ENCODE measurements around the gene MGAT4C.
"Not testable (repeated sequence)": the region's sequence is repeated elsewhere in the genome, so short reads cannot be mapped to it uniquely, and the experiment has no call there.

The MGAT4C gene

GRCh38 chr12:86256163-86256562, at the start of gene MGAT4C:
MGAT4C (minus strand) TSS chr12:86256391.
- no peak for DNase-seq (ENCODE audit: low spot score)

- DNase-seq (ENCODE audit: low spot score): not testable (repeated sequence)
Measured at GRCh38 chr12:86296396-86296795, 40.2 kb upstream of the MGAT4C start.

- DNase-seq (ENCODE audit: low spot score): no peak
Measured at GRCh38 chr12:86293682-86294240, 37.6 kb upstream of the MGAT4C start.

GRCh38 chr12:86292480-86292879, 36.3 kb upstream of the MGAT4C start:
- no peak for DNase-seq (ENCODE audit: low spot score)

- DNase-seq (ENCODE audit: low spot score): no peak
Measured at GRCh38 chr12:86290615-86291014, 34.4 kb upstream of the MGAT4C start.

GRCh38 chr12:86286119-86286518, 29.9 kb upstream of the MGAT4C start:
- DNase-seq (ENCODE audit: low spot score): no peak

GRCh38 chr12:86283620-86284019, 27.4 kb upstream of the MGAT4C start:
- DNase-seq (ENCODE audit: low spot score): no peak

GRCh38 chr12:86275356-86275755, 19.2 kb upstream of the MGAT4C start:
- DNase-seq (ENCODE audit: low spot score): no peak

- no peak for DNase-seq (ENCODE audit: low spot score)
Measured at GRCh38 chr12:86265329-86265695, 9.1 kb upstream of the MGAT4C start.

- DNase-seq (ENCODE audit: low spot score): no peak
Measured at GRCh38 chr12:86264451-86265328, 8.5 kb upstream of the MGAT4C start.

GRCh38 chr12:86261578-86261977, 5.4 kb upstream of the MGAT4C start:
- DNase-seq (ENCODE audit: low spot score): no peak

GRCh38 chr12:86261142-86261541, 5.0 kb upstream of the MGAT4C start:
- DNase-seq (ENCODE audit: low spot score): no peak

- no peak for DNase-seq (ENCODE audit: low spot score)
Measured at GRCh38 chr12:86260183-86260582, 4.0 kb upstream of the MGAT4C start.

GRCh38 chr12:86257134-86257533, 943 bp upstream of the MGAT4C start:
- DNase-seq (ENCODE audit: low spot score): no peak

- DNase-seq (ENCODE audit: low spot score): no peak
Measured at GRCh38 chr12:86254399-86255107, 1.6 kb downstream of the MGAT4C start.

- DNase-seq (ENCODE audit: low spot score): no peak
Measured at GRCh38 chr12:86249851-86250250, 6.3 kb downstream of the MGAT4C start.

- no peak for DNase-seq (ENCODE audit: low spot score)
Measured at GRCh38 chr12:86249276-86249675, 6.9 kb downstream of the MGAT4C start.

- no peak for DNase-seq (ENCODE audit: low spot score)
Measured at GRCh38 chr12:86247871-86248270, 8.3 kb downstream of the MGAT4C start.

GRCh38 chr12:86241600-86241999, 14.6 kb downstream of the MGAT4C start:
- DNase-seq (ENCODE audit: low spot score): no peak

GRCh38 chr12:86234316-86234855, 21.8 kb downstream of the MGAT4C start:
- DNase-seq (ENCODE audit: low spot score): no peak

GRCh38 chr12:86233126-86233525, 23.1 kb downstream of the MGAT4C start:
- DNase-seq (ENCODE audit: low spot score): no peak

GRCh38 chr12:86230516-86231146, 25.6 kb downstream of the MGAT4C start:
- no peak for DNase-seq (ENCODE audit: low spot score)
